Fibroblast of mammary gland (primary cell): ENCODE results near the gene GNAQ.
"Not testable (repeated sequence)": the region's sequence is repeated elsewhere in the genome, so short reads cannot be mapped to it uniquely, and the experiment has no call there.

Source experiments
- DNase-seq: peaks from one replicate; pipeline ENCODE4 v3.0.0-alpha.2; 2010; ENCODE audit warnings: low read depth
- H3K4me3 ChIP-seq: 2 replicates; pipeline ENCODE4 v1.5.1; 2011; ENCODE audit warnings: low read depth, mild to moderate bottlenecking, low read length, moderate library complexity; ENCODE audit not compliant: control insufficient read depth
- TF ChIP-seq, protein P1 (sequence below): conservative IDR thresholded peaks from 2 replicates; pipeline ENCODE4 v1.5.1; 2011; ENCODE audit warnings: low read depth, low read length, inconsistent platforms; ENCODE audit not compliant: control insufficient read depth, insufficient read depth

GNAQ gene

DNA sequence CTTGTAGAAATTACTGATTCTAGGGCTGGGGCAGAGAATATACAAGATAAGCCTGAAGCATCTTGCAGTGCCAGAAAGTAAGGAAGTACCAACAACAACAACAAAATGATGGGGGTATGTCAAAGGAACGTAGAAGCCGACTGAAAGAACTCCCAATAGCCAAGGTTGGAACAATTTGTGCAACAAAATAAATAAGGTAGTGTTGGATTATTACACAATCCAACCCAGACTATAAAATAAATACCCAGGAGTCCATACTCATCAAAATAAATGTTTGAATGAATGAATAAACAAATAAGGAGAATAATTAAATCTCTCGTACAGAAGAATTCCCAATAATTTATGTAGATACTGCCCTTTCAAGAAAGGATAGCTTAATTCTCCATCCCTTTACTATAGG lies 31.1 kb upstream of the GNAQ start:
- DNase-seq: no peak
- TF ChIP-seq, protein P1, sequence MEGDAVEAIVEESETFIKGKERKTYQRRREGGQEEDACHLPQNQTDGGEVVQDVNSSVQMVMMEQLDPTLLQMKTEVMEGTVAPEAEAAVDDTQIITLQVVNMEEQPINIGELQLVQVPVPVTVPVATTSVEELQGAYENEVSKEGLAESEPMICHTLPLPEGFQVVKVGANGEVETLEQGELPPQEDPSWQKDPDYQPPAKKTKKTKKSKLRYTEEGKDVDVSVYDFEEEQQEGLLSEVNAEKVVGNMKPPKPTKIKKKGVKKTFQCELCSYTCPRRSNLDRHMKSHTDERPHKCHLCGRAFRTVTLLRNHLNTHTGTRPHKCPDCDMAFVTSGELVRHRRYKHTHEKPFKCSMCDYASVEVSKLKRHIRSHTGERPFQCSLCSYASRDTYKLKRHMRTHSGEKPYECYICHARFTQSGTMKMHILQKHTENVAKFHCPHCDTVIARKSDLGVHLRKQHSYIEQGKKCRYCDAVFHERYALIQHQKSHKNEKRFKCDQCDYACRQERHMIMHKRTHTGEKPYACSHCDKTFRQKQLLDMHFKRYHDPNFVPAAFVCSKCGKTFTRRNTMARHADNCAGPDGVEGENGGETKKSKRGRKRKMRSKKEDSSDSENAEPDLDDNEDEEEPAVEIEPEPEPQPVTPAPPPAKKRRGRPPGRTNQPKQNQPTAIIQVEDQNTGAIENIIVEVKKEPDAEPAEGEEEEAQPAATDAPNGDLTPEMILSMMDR: no peak

DNA sequence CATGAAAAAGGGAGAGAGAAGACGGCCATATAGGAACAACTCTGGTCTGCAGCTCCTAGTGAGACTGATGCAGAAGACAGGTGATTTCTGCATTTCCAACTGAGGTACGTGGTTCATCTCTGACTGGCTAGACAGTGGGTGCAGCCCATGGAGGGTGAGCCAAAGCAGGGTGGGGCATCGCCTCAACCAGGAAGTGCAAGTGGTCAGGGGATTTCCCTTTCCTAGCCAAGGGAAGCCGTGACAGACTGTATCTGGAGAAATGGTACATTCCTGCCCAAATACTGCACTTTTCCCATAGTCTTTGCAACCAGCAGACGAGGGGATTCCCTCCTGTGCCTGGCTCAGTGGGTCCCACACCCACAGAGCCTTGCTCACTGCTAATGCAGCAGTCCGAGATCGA lies 22.6 kb upstream of the GNAQ start:
- not testable (repeated sequence) for DNase-seq, H3K4me3 ChIP-seq

More for the DNA sequence above, 31.1 kb upstream of the GNAQ start:
- no peak overlapping the region for H3K4me3 ChIP-seq

DNA sequence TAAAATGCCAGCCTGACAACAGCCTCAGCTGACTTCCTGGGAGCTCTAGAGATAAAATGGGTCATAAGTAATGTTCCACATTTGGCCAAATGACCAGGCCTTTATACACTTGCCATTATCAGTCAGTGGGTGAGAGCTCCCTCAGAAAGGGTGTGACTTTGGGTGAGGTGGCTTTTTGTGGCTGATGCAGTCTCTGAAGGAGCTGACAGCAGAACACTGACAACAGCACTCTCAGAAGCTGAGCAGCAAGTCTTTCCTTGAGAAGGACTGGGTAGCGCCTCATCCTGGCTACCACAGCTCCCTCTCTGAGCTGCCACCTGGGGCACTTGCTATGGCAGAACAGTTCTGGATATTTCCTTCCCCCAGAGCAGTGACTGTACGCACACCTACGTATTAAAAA lies 22.0 kb upstream of the GNAQ start:
- no peak for DNase-seq
- TF ChIP-seq, protein P1: no peak
- no peak overlapping the region for H3K4me3 ChIP-seq

GRCh38 chr9:78050421-78050820 lies 18.8 kb upstream of the GNAQ start:
- TF ChIP-seq, protein P1: no peak
- no peak overlapping the region for H3K4me3 ChIP-seq
- no peak for DNase-seq

DNA sequence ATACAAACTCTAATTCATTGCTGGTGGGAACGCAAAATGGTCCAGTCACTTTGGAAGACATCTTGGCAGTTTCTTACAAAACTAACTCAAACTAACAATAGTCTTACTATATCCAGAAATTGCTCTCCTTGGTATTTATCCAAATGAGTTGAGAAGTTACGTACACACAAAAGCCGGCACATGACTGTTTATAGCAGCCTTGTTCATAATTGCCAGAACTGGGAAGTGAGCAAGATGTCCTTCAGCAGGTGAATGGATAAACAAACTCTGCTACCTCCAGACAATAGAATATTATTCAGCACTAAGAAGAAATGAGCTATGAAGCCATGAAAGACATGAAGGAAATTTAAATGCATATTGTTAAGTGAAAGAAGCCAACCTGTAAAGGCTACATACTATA lies 17.9 kb upstream of the GNAQ start:
- DNase-seq: no peak
- TF ChIP-seq, protein P1: no peak
- no peak overlapping the region for H3K4me3 ChIP-seq

DNA sequence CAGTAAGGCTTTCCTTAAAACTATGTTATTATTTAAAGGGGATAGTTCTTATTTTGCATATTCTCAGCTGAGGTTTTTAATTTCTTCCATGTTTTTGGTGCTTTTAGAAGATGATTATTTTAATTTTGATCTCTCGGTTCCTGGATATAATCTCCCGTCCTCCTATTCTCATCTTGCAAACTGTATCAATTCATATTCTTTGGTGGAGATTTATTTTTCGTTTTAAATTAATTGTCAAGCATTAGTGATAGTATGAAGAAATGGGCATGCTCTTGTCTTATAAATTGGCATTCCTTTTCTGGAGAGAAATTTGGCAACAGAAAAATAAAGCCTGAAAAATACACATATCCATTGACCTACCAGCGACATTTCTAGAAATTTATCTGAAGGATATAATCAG lies 15.5 kb upstream of the GNAQ start:
- DNase-seq: no peak

GRCh38 chr9:78046112-78046511 lies 14.5 kb upstream of the GNAQ start:
- H3K4me3 ChIP-seq: no peak overlapping the region
- no peak for DNase-seq
- TF ChIP-seq, protein P1: no peak

More for the DNA sequence above, 15.5 kb upstream of the GNAQ start:
- H3K4me3 ChIP-seq: no peak overlapping the region
- TF ChIP-seq, protein P1: no peak
